RWPE2 (cell line): ENCODE data around the gene AOC1.

Experiments
- ATAC-seq: fragments of 200-7000 bp; cut with Tn5 transposase; 3 replicates; pipeline ENCODE4 v1.9.1; 2021; ENCODE audit warnings: low read depth
- DNase-seq: peaks from one replicate; pipeline ENCODE4 v3.0.0-alpha.2; 2020; ENCODE audit warnings: low spot score
- H3K27ac ChIP-seq: fragments of 450-650 bp; 2 replicates; pipeline ENCODE4 v1.5.1; 2017; ENCODE audit warnings: mild to moderate bottlenecking; ENCODE audit not compliant: poor library complexity, severe bottlenecking
- H3K27me3 ChIP-seq: fragments of 250-450 bp; sonication (Bioruptor Pico); 2 replicates; pipeline ENCODE4 v1.5.1; 2021; ENCODE audit warnings: mild to moderate bottlenecking, moderate library complexity; ENCODE audit not compliant: insufficient read depth, poor library complexity, severe bottlenecking
- H3K36me3 ChIP-seq: fragments of 250-450 bp; sonication (Bioruptor Pico); 2 replicates; pipeline ENCODE4 v1.5.1; 2020; ENCODE audit warnings: low read depth, mild to moderate bottlenecking, moderate library complexity
- H3K4me1 ChIP-seq: fragments of 250-450 bp; sonication (Bioruptor Pico); 2 replicates; pipeline ENCODE4 v1.5.1; 2021; ENCODE audit warnings: mild to moderate bottlenecking, moderate library complexity; ENCODE audit not compliant: insufficient read depth, poor library complexity, severe bottlenecking
- H3K4me3 ChIP-seq: fragments of 250-450 bp; sonication (Bioruptor Pico); 2 replicates; pipeline ENCODE4 v1.5.1; 2021; ENCODE audit warnings: mild to moderate bottlenecking, moderate library complexity; ENCODE audit not compliant: severe bottlenecking
- H3K9me3 ChIP-seq: fragments of 250-450 bp; sonication (Bioruptor Pico); 2 replicates; pipeline ENCODE4 v1.5.1; 2021; ENCODE audit warnings: mild to moderate bottlenecking, moderate library complexity; ENCODE audit not compliant: severe bottlenecking
- TF ChIP-seq, protein P1 (sequence below): fragments of 450-650 bp; IDR thresholded peaks from one replicate; pipeline ENCODE4 v1.5.1; 2017; ENCODE audit warnings: mild to moderate bottlenecking, moderate library complexity; ENCODE audit not compliant: poor library complexity, severe bottlenecking

The AOC1 gene

DNA sequence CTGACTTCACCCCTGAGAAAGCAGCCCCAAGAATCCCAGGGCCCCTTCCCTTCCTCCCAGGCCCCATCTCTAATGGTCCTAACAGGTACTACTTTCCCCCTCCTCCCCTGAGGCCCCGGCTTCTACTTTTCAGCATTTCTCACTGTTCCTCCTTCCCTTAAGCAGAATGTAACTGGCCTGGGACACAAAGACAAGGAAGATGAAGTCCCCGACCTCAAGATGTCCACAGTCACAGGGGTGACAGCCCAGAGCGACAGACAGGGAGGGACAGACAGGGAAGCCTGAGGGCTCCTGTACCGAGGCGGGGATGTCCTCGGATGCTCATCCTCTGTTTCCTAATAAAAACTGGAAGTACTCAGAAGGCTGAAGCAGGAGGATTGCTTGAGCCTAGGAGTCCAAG is 11.6 kb downstream of the AOC1 start:
- Histone ChIP-seq H3K27me3 (peaks cover 3% of the 10 kb centered on the region), H3K4me3 (no peak overlapping the region), H3K36me3 (no peaks in the 10 kb centered on the region), H3K27ac (no peak overlapping the region), H3K9me3 (no peaks in the 10 kb centered on the region), H3K4me1 (no peaks in the 10 kb centered on the region)
- TF ChIP-seq, protein P1, sequence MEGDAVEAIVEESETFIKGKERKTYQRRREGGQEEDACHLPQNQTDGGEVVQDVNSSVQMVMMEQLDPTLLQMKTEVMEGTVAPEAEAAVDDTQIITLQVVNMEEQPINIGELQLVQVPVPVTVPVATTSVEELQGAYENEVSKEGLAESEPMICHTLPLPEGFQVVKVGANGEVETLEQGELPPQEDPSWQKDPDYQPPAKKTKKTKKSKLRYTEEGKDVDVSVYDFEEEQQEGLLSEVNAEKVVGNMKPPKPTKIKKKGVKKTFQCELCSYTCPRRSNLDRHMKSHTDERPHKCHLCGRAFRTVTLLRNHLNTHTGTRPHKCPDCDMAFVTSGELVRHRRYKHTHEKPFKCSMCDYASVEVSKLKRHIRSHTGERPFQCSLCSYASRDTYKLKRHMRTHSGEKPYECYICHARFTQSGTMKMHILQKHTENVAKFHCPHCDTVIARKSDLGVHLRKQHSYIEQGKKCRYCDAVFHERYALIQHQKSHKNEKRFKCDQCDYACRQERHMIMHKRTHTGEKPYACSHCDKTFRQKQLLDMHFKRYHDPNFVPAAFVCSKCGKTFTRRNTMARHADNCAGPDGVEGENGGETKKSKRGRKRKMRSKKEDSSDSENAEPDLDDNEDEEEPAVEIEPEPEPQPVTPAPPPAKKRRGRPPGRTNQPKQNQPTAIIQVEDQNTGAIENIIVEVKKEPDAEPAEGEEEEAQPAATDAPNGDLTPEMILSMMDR: no peak
- ATAC-seq (no peak), DNase-seq (no peak)

GRCh38 chr7:150866932-150867564 is 14.7 kb downstream of the AOC1 start:
- ATAC-seq (no peak), DNase-seq (no peak)
- TF ChIP-seq, protein P1: no peak
- Histone ChIP-seq H3K36me3 (no peaks in the 10 kb centered on the region), H3K27me3 (peaks cover 3% of the 10 kb centered on the region), H3K4me1 (no peaks in the 10 kb centered on the region), H3K4me3 (no peak overlapping the region), H3K9me3 (peaks cover 2% of the 10 kb centered on the region), H3K27ac (no peak overlapping the region)

- TF ChIP-seq, protein P1: no peak
- peaks cover 2% of the 10 kb centered on the region for H3K9me3 ChIP-seq
- no peak overlapping the region for H3K4me3 ChIP-seq
- DNase-seq: no peak
- no peaks in the 10 kb centered on the region for H3K36me3 ChIP-seq
- no peaks in the 10 kb centered on the region for H3K4me1 ChIP-seq
- no peak for ATAC-seq
- H3K27me3 ChIP-seq: peaks cover 3% of the 10 kb centered on the region
- H3K27ac ChIP-seq: no peak overlapping the region
These were observed 15.3 kb downstream of the AOC1 start for GRCh38 chr7:150867605-150868004.

GRCh38 chr7:150869467-150869866 is 17.1 kb downstream of the AOC1 start:
- DNase-seq: no peak
- TF ChIP-seq, protein P1: no peak

DNA sequence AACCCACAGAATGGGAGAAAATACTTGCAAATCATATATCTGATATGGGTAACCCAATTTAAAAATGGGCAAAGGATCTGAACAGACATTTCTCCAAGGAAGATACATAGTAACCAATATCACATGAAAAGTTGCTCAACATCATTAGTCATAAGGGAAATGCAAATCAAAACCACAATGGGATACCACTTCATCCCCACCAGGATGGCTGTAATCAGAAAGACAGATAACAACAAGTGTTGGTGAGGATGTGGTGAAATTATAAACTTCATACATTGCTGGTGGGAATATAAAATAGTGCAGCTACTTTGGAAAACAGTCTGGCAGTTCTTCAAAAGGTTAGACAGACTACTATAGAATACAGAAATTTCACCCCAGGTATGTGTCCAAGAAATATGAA is 19.3 kb downstream of the AOC1 start:
- Histone ChIP-seq H3K4me1 (peaks cover 4% of the 10 kb centered on the region), H3K9me3 (peaks cover 2% of the 10 kb centered on the region), H3K27me3 (no peaks in the 10 kb centered on the region), H3K27ac (no peak overlapping the region), H3K4me3 (no peak overlapping the region), H3K36me3 (no peaks in the 10 kb centered on the region)
- no peak for DNase-seq
- ATAC-seq: no peak
- TF ChIP-seq, protein P1: no peak

More at GRCh38 chr7:150869467-150869866, 17.1 kb downstream of the AOC1 start:
- Histone ChIP-seq H3K4me3 (no peak overlapping the region), H3K27me3 (peaks cover 3% of the 10 kb centered on the region), H3K36me3 (no peaks in the 10 kb centered on the region), H3K27ac (no peak overlapping the region), H3K4me1 (no peaks in the 10 kb centered on the region), H3K9me3 (peaks cover 2% of the 10 kb centered on the region)
- no peak for ATAC-seq
